HG03439 (cell line): Measurements from ENCODE around the gene PARP1.

Experiments
- ATAC-seq: cut with Tn5 transposase; IDR thresholded peaks from one replicate; pipeline ENCODE4 v1.9.1; 2021; ENCODE audit warnings: mild to moderate bottlenecking, moderate library complexity; ENCODE audit not compliant: unreplicated experiment

The PARP1 gene

GRCh38 chr1:226384040-226384439 lies 23.9 kb downstream of the PARP1 start:
- no peak for ATAC-seq

DNA sequence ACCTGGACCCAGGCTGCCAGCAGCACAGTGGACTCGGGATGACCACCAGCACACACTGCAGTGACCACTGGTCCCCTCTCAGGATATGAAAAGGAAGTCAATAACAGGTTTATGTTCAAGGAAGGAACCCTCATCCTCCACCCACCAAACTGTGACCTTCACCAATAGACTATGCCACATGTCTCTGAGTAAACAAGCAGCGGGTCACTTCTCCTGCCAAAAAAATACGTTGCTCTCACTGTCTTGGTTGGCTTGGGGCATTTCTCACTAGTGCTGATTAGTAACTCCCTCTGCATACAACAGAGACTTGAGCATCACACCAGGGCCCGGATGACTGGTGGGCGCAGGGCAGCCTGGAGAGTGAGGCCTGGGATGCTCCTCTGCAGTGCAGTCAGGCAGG lies 25.9 kb downstream of the PARP1 start:
- no peak for ATAC-seq

DNA sequence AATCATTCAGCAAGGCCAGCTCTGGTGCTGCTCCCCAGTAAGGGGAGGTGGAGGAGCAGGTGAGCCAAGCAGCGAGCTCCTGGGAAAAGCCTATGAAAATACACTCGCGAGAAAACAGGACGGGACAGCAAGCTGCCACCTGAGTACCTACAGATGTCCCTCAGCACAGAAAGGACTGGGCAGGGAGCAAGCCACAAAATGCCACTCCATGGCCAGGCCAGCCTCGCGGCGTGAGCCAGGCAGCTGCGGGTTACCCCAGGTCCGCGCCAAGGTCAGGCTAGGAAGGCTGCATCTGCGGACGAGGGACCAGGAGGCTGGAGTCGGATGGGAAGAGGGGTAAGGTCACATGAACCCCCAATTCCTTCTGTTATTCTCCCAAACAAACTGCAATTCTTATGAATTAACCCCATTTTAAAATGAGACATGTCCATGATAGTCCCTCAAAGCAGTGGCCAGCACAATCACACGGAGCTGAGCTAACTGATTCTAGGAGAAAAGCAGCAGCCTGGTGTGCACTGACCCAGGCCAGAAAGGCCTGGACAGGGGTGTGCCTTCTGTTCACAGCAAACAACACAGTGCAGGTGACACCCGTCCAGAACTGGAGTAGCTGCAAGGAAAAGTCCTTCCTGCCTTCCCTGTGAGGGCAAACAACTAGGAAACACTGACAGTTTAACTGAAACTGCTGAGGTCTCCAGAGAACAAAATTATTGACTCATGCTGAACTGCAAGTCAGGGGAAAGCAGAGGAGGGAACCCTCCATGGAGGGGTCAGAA lies 26.5 kb downstream of the PARP1 start:
- ATAC-seq: no peak

DNA sequence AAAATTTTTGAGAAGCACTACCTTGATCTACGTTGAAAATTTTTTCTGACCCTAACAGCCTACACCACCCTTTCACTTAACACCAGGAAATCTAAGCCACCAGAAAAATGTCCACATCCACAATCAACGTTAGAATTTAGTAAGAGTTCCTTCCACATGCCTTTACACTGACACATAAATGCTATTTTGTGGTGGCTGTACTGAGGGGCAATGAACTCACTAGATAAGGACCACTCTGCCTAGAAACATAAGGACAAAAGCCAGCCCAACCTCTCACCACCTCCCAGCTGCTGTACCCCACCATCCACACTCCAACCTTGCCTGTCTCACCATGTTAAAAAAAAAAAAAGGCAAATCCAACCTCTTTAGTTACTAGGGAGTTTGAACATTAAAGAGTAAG lies 29.8 kb downstream of the PARP1 start:
- no peak for ATAC-seq

DNA sequence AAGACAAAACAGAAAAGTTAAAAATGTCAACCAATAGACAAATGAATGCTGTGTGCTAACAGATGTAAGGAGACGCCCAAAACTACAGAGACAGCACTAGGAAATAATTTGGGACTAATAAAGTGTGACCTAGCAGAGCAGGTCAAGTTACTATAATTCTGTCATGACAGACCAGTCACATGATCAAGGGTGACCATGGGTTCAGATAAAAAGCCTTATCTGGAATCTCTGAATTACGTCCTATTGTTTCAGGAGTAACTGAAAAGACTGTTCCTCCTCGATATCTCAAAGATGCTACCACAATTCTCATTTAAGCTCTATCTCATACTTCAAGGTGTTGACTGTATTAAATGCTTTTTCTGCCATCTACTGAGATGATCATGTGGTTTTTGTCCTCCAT lies 31.6 kb downstream of the PARP1 start:
- ATAC-seq: no peak

DNA sequence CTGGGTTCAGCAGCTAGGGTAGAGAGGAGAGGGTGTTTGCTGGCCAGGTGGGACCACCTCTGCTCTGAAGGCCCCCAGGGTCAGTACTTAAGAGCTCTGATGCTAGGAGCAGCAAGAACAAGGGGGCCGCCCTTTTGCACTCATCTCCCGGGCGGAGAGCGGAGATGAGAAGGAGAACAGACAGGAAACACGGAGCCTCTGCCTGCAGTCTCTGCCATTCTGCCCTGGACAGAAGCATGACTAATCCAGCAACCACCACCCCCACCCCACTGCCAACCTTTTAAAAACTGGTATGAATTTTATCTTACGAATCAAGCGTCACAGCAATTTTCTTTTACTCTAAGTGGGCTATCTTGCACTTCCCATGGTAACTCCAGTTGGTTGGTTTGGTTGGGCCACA lies 34.5 kb downstream of the PARP1 start:
- ATAC-seq: no peak

DNA sequence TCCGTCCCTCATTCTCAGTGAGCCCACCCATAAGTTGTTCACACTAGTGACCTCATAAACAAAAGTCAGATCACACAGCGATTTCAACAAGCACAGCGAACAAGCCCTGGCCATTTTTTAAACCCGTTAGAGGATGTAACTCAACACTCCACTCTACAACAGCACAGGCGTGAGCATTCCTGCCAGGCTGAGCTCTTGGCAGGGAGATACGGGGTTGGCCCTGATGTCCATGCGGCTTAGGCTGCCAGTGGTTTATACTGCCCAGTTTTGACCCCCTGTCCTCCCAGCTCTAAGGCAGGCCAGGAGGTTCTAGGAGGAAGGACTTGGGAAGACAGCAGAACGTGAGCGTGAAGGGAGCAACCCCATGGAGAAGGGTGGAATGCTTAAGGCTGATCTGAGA lies 35.0 kb downstream of the PARP1 start:
- no peak for ATAC-seq

GRCh38 chr1:226371866-226372490 lies 35.9 kb downstream of the PARP1 start:
- ATAC-seq: no peak

- ATAC-seq: no peak
Observed at GRCh38 chr1:226371027-226371694, 36.7 kb downstream of the PARP1 start.

DNA sequence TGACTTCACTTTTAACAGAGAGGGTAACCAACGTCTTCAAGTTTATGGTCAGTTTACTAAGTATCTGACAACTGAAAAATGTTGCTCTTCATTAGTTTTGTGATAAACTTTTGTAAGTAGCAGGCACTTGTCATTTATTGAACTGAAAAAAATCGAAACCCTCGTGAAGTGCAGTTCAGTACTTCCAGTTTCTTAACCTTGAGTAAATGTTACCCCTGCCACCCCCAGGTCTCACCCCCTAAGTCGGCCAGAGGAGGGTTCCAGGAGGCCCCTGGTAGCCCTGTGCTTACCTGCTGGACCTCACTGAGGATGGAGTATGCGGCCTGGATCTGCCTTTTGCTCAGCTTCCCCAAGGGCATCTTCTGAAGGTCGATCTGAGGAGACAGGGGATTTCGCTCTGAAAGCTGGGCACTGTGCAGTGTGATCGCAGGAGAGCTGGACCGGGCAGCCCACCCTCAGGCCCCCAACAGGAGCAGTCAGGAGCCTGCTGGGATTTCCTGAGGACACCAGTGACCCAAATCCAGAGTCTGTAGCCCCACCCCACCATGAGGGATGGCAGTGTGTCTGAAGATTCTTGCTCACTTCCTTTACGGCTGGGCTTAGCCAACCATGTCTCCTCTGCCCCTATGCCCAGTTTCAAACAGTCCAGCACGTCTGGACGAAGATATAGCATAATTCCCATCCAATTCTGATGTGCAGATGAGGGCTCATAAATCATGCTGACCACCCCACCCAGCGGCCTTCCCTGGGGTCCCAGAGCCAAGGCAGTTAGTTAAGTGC lies 37.6 kb downstream of the PARP1 start:
- ATAC-seq: no peak

- ATAC-seq: no peak
Observed at GRCh38 chr1:226369110-226369509, 38.8 kb downstream of the PARP1 start.

GRCh38 chr1:226366290-226366689 lies 41.6 kb downstream of the PARP1 start:
- ATAC-seq: no peak

- ATAC-seq: no peak
Observed at GRCh38 chr1:226365831-226366231, 42.1 kb downstream of the PARP1 start.

- ATAC-seq: no peak
Observed at GRCh38 chr1:226364901-226365565, 42.9 kb downstream of the PARP1 start.

GRCh38 chr1:226364514-226364899 lies 43.4 kb downstream of the PARP1 start:
- ATAC-seq: no peak

DNA sequence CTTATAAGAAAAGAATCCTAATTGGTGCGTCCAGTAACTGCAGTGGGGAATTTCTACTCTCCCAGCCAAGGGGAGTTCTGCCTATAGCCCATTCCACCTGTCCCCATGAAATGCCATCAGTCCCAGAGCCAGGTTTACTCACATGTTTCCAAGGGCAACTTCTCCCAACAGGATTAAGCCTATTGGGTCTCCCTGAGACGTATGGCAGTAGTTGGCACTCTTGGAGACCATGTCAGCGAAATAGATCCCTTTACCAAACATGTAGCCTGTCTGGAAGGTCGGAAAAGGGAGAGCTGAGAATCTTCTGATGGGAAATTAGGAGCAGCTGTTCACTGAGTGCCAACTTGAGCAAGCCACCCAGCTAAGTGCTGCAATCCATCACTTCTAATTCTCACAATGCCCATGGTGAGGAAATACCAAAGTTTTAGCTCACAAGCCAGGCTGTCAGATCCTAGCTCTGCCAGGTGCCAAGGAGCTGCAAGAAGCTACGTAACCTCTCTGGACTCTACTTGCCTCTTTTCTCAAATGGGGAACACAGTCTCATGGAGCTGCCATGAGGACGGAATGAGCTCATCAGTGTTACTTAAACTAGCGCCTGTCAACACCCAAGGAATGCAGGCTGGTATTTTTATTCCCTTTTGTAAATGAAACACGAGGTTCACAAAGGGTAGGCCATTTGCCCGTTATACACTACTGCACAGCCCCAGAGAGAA lies 43.9 kb downstream of the PARP1 start:
- ATAC-seq: no peak

GRCh38 chr1:226362891-226363447 lies 44.9 kb downstream of the PARP1 start:
- ATAC-seq: no peak

DNA sequence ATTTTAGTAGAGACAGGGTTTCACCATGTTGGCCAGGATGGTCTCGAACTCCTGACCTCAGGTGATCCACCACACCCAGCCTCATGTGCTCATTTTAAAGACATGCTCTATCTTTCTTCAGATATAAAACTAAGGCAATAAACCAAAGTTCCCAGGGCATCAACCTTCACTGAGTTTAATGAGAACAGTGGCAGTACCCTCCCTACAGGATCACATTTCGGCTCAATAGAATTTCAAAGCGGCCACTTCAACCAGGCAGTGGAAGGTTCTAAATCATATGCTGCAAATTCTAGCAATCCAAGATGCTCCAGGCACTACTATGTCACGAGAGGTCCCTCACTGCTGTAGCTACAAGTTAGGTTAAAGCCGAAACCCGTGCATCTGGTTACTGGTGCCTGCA lies 45.5 kb downstream of the PARP1 start:
- ATAC-seq: no peak

- peak; percentile 53 for ATAC-seq
Observed at GRCh38 chr1:226360106-226360746, 47.7 kb downstream of the PARP1 start.
